Measurements from ENCODE around the gene TADA2A.

The TADA2A gene, protein sequence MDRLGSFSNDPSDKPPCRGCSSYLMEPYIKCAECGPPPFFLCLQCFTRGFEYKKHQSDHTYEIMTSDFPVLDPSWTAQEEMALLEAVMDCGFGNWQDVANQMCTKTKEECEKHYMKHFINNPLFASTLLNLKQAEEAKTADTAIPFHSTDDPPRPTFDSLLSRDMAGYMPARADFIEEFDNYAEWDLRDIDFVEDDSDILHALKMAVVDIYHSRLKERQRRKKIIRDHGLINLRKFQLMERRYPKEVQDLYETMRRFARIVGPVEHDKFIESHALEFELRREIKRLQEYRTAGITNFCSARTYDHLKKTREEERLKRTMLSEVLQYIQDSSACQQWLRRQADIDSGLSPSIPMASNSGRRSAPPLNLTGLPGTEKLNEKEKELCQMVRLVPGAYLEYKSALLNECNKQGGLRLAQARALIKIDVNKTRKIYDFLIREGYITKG

DNA sequence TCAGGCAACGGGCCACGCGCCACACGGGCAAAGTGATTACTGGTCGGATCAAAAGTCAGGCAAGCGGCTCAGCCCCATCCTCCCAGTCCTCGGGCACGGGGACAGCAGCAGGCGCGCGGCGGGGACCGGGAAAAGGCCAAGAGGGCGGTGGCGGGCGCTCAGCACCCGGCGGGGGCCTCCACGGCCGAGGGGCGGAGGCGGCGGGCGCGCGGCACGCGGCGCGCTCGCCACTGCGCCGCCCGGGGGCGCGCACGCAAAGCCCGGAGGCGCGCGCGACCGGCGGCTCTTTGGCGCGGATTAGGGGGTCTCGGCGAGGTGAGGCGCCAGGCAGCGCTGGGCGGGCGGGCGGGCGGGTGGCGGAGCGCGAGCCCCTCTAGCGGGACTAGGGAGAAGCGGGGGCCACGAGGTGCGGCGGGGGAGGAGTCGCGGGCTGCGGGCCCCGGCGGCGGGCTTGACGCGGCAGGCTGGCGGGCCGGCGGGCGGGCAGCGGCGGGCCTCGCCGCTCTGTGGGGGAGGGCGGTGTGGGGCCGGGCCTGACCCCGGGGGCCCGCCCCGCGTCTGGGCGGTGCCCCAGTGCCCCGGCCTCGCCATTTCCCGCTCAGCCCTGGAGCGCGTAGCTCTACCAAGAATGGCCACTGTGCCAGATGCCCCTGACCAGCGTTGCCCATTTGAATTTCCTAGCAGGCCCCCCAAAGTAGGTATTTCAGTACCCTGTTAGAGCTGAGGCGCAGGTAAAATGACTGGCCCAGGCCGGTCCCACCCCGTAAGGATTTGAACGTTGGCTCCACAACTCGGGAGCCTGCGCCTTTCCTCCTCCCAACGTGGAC is at the start of gene TADA2A, which contains the start of gene ACACA:
Gene TADA2A, plus strand, starts transcription at position 252 of the 827 bp plus-strand sequence. CDS start 4,480 bp downstream, outside the sequence.
Gene ACACA, minus strand, starts transcription at position 202 of the 827 bp plus-strand sequence. CDS start 537 bp downstream, outside the sequence.
- no peak for TF ChIP-seq EZH2 (IDR thresholded peaks at IDR 0.05)
- peak; percentile 87 for TF ChIP-seq POLR2AphosphoS5 (IDR thresholded peaks at IDR 0.05; ENCODE audit: borderline replicate concordance, low read depth, low read length)
- Histone ChIP-seq H3K9ac (ENCODE audit: insufficient read length) (peak within 1 kb of the TSS; percentile 96), H3K36me3 (ENCODE audit: insufficient read depth, low read length) (peaks cover 22% of the 10 kb centered on the region), H3K4me3 (peak within 1 kb of the TSS; percentile 90), H3K9me3 (ENCODE audit: low read depth, low read length) (no peaks in the 10 kb centered on the region), H3K27ac (peak within 1 kb of the TSS; percentile 82)
- DNase-seq (ENCODE audit: low read depth, low spot score): peak; percentile 14

GRCh38 chr17:37358098-37358829 is 48.4 kb upstream of the TADA2A start:
- no peaks in the 10 kb centered on the region for H3K9me3 ChIP-seq (ENCODE audit: low read depth, low read length)
- H3K27ac ChIP-seq: peak overlapping the region; percentile 23; the same call in 1 of the 2 replicates
- no peak for TF ChIP-seq FOXP2 (optimal IDR thresholded peaks at IDR 0.05; ENCODE audit: control extremely low read depth, extremely low read length, insufficient read depth)
- no peak; the same call in 1 of the 2 replicates for TF ChIP-seq POLR2AphosphoS5 (IDR thresholded peaks at IDR 0.05; ENCODE audit: borderline replicate concordance, low read depth, low read length)
- no peak for TF ChIP-seq EZH2 (IDR thresholded peaks at IDR 0.05)
- H3K9ac ChIP-seq (ENCODE audit: insufficient read length): peak overlapping the region; percentile 90
- H3K4me3 ChIP-seq: peak overlapping the region; percentile 96
- H3K36me3 ChIP-seq (ENCODE audit: insufficient read depth, low read length): 0 out of 2 replicates have a peak, but pooled peaks cover 3% of the 10 kb centered on the region
- no peak for DNase-seq (ENCODE audit: low read depth, low spot score)

GRCh38 chr17:37358830-37359681 is 47.6 kb upstream of the TADA2A start:
- peak overlapping the region; percentile 16; the same call in 1 of the 2 replicates for H3K27ac ChIP-seq
- H3K4me3 ChIP-seq: peak overlapping the region; percentile 96
- H3K9ac ChIP-seq (ENCODE audit: insufficient read length): peak overlapping the region; percentile 90
- 0 out of 2 replicates have a peak, but pooled peaks cover 3% of the 10 kb centered on the region for H3K36me3 ChIP-seq (ENCODE audit: insufficient read depth, low read length)
- TF ChIP-seq FOXP2 (optimal IDR thresholded peaks at IDR 0.05; ENCODE audit: control extremely low read depth, extremely low read length, insufficient read depth) (no peak), POLR2AphosphoS5 (IDR thresholded peaks at IDR 0.05; ENCODE audit: borderline replicate concordance, low read depth, low read length) (peak; percentile 61; the same call in 1 of the 2 replicates), EZH2 (IDR thresholded peaks at IDR 0.05) (no peak)
- H3K9me3 ChIP-seq (ENCODE audit: low read depth, low read length): no peaks in the 10 kb centered on the region
- no peak for DNase-seq (ENCODE audit: low read depth, low spot score)

GRCh38 chr17:37359682-37360188 is 47.0 kb upstream of the TADA2A start:
- TF ChIP-seq POLR2AphosphoS5 (IDR thresholded peaks at IDR 0.05; ENCODE audit: borderline replicate concordance, low read depth, low read length): no peak
- no peak for TF ChIP-seq FOXP2 (optimal IDR thresholded peaks at IDR 0.05; ENCODE audit: control extremely low read depth, extremely low read length, insufficient read depth)
- TF ChIP-seq EZH2 (IDR thresholded peaks at IDR 0.05): no peak
- Histone ChIP-seq H3K9me3 (ENCODE audit: low read depth, low read length) (no peaks in the 10 kb centered on the region), H3K4me3 (peak overlapping the region; percentile 96; the same call in 1 of the 2 replicates), H3K36me3 (ENCODE audit: insufficient read depth, low read length) (no peaks in the 10 kb centered on the region), H3K9ac (ENCODE audit: insufficient read length) (no peak overlapping the region), H3K27ac (no peak overlapping the region)
- no peak for DNase-seq (ENCODE audit: low read depth, low spot score)

GRCh38 chr17:37360632-37361031 is 46.1 kb upstream of the TADA2A start:
- Histone ChIP-seq H3K9ac (ENCODE audit: insufficient read length) (no peak overlapping the region), H3K36me3 (ENCODE audit: insufficient read depth, low read length) (no peaks in the 10 kb centered on the region), H3K4me3 (no peak overlapping the region), H3K27ac (no peak overlapping the region), H3K9me3 (ENCODE audit: low read depth, low read length) (no peaks in the 10 kb centered on the region)
- no peak for DNase-seq (ENCODE audit: low read depth, low spot score)
- TF ChIP-seq FOXP2 (optimal IDR thresholded peaks at IDR 0.05; ENCODE audit: control extremely low read depth, extremely low read length, insufficient read depth) (no peak), EZH2 (IDR thresholded peaks at IDR 0.05) (no peak), POLR2AphosphoS5 (IDR thresholded peaks at IDR 0.05; ENCODE audit: borderline replicate concordance, low read depth, low read length) (no peak)

DNA sequence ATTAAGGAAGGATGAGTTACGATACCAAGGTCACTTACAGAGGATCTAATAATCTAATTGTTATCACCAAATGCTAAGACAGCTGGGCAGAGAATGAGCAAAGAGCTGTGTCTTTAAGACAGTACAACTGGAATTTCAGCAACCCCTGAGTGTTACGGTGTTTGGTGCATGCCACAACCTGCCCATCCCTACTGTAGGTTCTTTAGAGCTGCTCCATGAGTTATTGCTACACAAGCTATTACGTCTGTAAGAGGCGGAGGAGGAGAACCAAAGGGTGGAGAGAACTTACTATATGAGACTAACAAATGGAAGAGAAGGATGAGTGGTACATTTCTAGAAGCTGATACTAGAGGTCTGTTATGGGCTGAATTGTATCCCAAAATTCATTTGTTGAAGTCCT is 45.1 kb upstream of the TADA2A start:
- no peak overlapping the region for H3K4me3 ChIP-seq
- TF ChIP-seq POLR2AphosphoS5 (IDR thresholded peaks at IDR 0.05; ENCODE audit: borderline replicate concordance, low read depth, low read length): no peak
- no peak for TF ChIP-seq FOXP2 (optimal IDR thresholded peaks at IDR 0.05; ENCODE audit: control extremely low read depth, extremely low read length, insufficient read depth)
- no peak for TF ChIP-seq EZH2 (IDR thresholded peaks at IDR 0.05)
- no peaks in the 10 kb centered on the region for H3K36me3 ChIP-seq (ENCODE audit: insufficient read depth, low read length)
- H3K9me3 ChIP-seq (ENCODE audit: low read depth, low read length): no peaks in the 10 kb centered on the region
- no peak overlapping the region for H3K9ac ChIP-seq (ENCODE audit: insufficient read length)
- no peak overlapping the region for H3K27ac ChIP-seq
- DNase-seq (ENCODE audit: low read depth, low spot score): no peak

- Histone ChIP-seq H3K4me3 (no peak overlapping the region), H3K9me3 (ENCODE audit: low read depth, low read length) (no peaks in the 10 kb centered on the region), H3K9ac (ENCODE audit: insufficient read length) (no peak overlapping the region), H3K27ac (no peak overlapping the region), H3K36me3 (ENCODE audit: insufficient read depth, low read length) (no peaks in the 10 kb centered on the region)
- TF ChIP-seq EZH2 (IDR thresholded peaks at IDR 0.05) (no peak), POLR2AphosphoS5 (IDR thresholded peaks at IDR 0.05; ENCODE audit: borderline replicate concordance, low read depth, low read length) (no peak), FOXP2 (optimal IDR thresholded peaks at IDR 0.05; ENCODE audit: control extremely low read depth, extremely low read length, insufficient read depth) (no peak)
- DNase-seq (ENCODE audit: low read depth, low spot score): no peak
Measured at GRCh38 chr17:37365589-37365988, 41.1 kb upstream of the TADA2A start.
